H9 (cell line): ENCODE results near the gene KCNE1. TPM values are rescaled to one million over a fixed set of nuclear protein-coding genes. Genes with fewer than 3 reads are reported as not detected.

Source experiments
- DNase-seq: peaks from one replicate; pipeline ENCODE4 v3.0.0-alpha.2; 2017
- H2AFZ ChIP-seq: one replicate; pipeline ENCODE4 v1.6.1; 2013; ENCODE audit warnings: mild to moderate bottlenecking, low read length, control low read depth, moderate library complexity
- H2AK5ac ChIP-seq: 2 replicates; pipeline ENCODE4 v1.6.1; 2013; ENCODE audit warnings: low read length, control low read depth, mixed read lengths; ENCODE audit not compliant: insufficient read length
- H2BK120ac ChIP-seq: one replicate; pipeline ENCODE4 v1.6.1; 2013; ENCODE audit warnings: low read depth, mild to moderate bottlenecking, low read length, control low read depth, inconsistent platforms; ENCODE audit not compliant: poor library complexity, severe bottlenecking
- H2BK12ac ChIP-seq: 2 replicates; pipeline ENCODE4 v1.6.1; 2013; ENCODE audit warnings: low read length, control low read depth, mixed read lengths, low read depth; ENCODE audit not compliant: insufficient read length
- H2BK15ac ChIP-seq: 2 replicates; pipeline ENCODE4 v1.6.1; 2013; ENCODE audit warnings: low read depth, low read length, control low read depth
- H2BK20ac ChIP-seq: one replicate; pipeline ENCODE4 v1.6.1; 2013; ENCODE audit warnings: low read depth, mild to moderate bottlenecking, low read length, control low read depth, inconsistent platforms; ENCODE audit not compliant: poor library complexity, severe bottlenecking
- H2BK5ac ChIP-seq: 2 replicates; pipeline ENCODE4 v1.6.1; 2013; ENCODE audit warnings: low read length, control low read depth, mixed read lengths; ENCODE audit not compliant: insufficient read length
- H3K14ac ChIP-seq: 2 replicates; pipeline ENCODE4 v1.6.1; 2013; ENCODE audit warnings: low read length, control low read depth; ENCODE audit not compliant: insufficient read depth
- H3K18ac ChIP-seq: 2 replicates; pipeline ENCODE4 v1.6.1; 2013; ENCODE audit warnings: low read depth, mild to moderate bottlenecking, mixed read lengths, low read length, control low read depth; ENCODE audit not compliant: insufficient read length
- H3K23ac ChIP-seq: 2 replicates; pipeline ENCODE4 v1.6.1; 2013; ENCODE audit warnings: low read length, control low read depth, mixed read lengths, low read depth; ENCODE audit not compliant: insufficient read length
- H3K23me2 ChIP-seq: 2 replicates; pipeline ENCODE4 v1.6.1; 2013; ENCODE audit warnings: low read depth, mild to moderate bottlenecking, mixed read lengths, low read length, control low read depth; ENCODE audit not compliant: insufficient read length, poor library complexity, severe bottlenecking
- H3K27ac ChIP-seq: 2 replicates; pipeline ENCODE4 v1.5.1; 2013; ENCODE audit warnings: low read length, control low read depth, mixed read lengths, low read depth; ENCODE audit not compliant: insufficient read length
- H3K27me3 ChIP-seq: 2 replicates; pipeline ENCODE4 v1.6.1; 2013; ENCODE audit warnings: low read length, control low read depth, inconsistent platforms; ENCODE audit not compliant: insufficient read depth
- H3K4ac ChIP-seq: 2 replicates; pipeline ENCODE4 v1.6.1; 2013; ENCODE audit warnings: low read depth, mild to moderate bottlenecking, control low read depth, inconsistent platforms, low read length, moderate library complexity
- H3K4me1 ChIP-seq: 2 replicates; pipeline ENCODE4 v1.6.1; 2013; ENCODE audit warnings: low read length, control low read depth, inconsistent platforms; ENCODE audit not compliant: insufficient read depth
- H3K4me2 ChIP-seq: 2 replicates; pipeline ENCODE4 v1.6.1; 2013; ENCODE audit warnings: low read length, control low read depth, mixed read lengths; ENCODE audit not compliant: insufficient read length, insufficient read depth
- H3K56ac ChIP-seq: 2 replicates; pipeline ENCODE4 v1.6.1; 2013; ENCODE audit warnings: low read depth, mild to moderate bottlenecking, mixed read lengths, low read length, control low read depth; ENCODE audit not compliant: insufficient read length
- H3K79me1 ChIP-seq: 2 replicates; pipeline ENCODE4 v1.6.1; 2013; ENCODE audit warnings: low read depth, mild to moderate bottlenecking, moderate library complexity, low read length, control low read depth, inconsistent platforms; ENCODE audit not compliant: insufficient read depth, poor library complexity, severe bottlenecking
- H3K79me2 ChIP-seq: 2 replicates; pipeline ENCODE4 v1.6.1; 2013; ENCODE audit warnings: low read length, control low read depth, inconsistent platforms; ENCODE audit not compliant: insufficient read depth
- H3K9ac ChIP-seq: 2 replicates; pipeline ENCODE4 v1.6.1; 2013; ENCODE audit warnings: low read length, control low read depth, mixed read lengths; ENCODE audit not compliant: insufficient read length; ENCODE audit errors: extremely low read depth
- H3K9me3 ChIP-seq: one replicate; pipeline ENCODE4 v1.6.1; 2013; ENCODE audit warnings: low read depth, low read length, inconsistent platforms; ENCODE audit not compliant: control insufficient read depth
- H3T11ph ChIP-seq: one replicate; pipeline ENCODE4 v1.6.1; 2013; ENCODE audit warnings: mild to moderate bottlenecking, low read length, control low read depth, inconsistent platforms
- H4K20me1 ChIP-seq: one replicate; pipeline ENCODE4 v1.6.1; 2013; ENCODE audit not compliant: control insufficient read depth, insufficient read length, insufficient read depth
- H4K5ac ChIP-seq: 2 replicates; pipeline ENCODE4 v1.6.1; 2013; ENCODE audit warnings: low read depth, mild to moderate bottlenecking, mixed read lengths, low read length, control low read depth; ENCODE audit not compliant: insufficient read length
- H4K8ac ChIP-seq: replicated peaks from 2 replicates; pipeline ENCODE4 v1.6.1; 2013; ENCODE audit warnings: low read length, control low read depth, mixed read lengths, low read depth; ENCODE audit not compliant: insufficient read length
- H4K91ac ChIP-seq: 2 replicates; pipeline ENCODE4 v1.6.1; 2013; ENCODE audit warnings: low read depth, mild to moderate bottlenecking, moderate library complexity, mixed read lengths, low read length, control low read depth; ENCODE audit not compliant: insufficient read length
- H3K27ac Mint-ChIP-seq, 3 experiments: 2 replicates in 2 of 3; 3 replicates in 1 of 3; pipeline ENCODE4 v1.8.0; 2020 to 2021; ENCODE audit warnings: mixed read lengths in 3 of 3, mild to moderate bottlenecking in 1 of 3, moderate library complexity in 1 of 3
- H3K27me3 Mint-ChIP-seq: 2 replicates; pipeline ENCODE4 v1.8.0; 2021; ENCODE audit warnings: low read depth, mild to moderate bottlenecking, moderate library complexity, mixed read lengths
- H3K36me3 Mint-ChIP-seq, 3 experiments: 2 replicates in 2 of 3; 3 replicates in 1 of 3; pipeline ENCODE4 v1.8.0; 2020 to 2021; ENCODE audit warnings: low read depth in 3 of 3, mixed read lengths in 3 of 3; ENCODE audit not compliant: insufficient read depth in 1 of 3
- H3K4me1 Mint-ChIP-seq, 2 experiments: 2 replicates each; pipeline ENCODE4 v1.8.0; 2020; ENCODE audit warnings: mixed read lengths in 2 of 2
- H3K4me3 Mint-ChIP-seq, 2 experiments: 2 replicates in 1 of 2; 3 replicates in 1 of 2; pipeline ENCODE4 v1.8.0; 2020 to 2021; ENCODE audit warnings: mild to moderate bottlenecking in 2 of 2, mixed read lengths in 2 of 2, moderate library complexity in 1 of 2
- H3K9me3 Mint-ChIP-seq, 2 experiments: 2 replicates in 1 of 2; 3 replicates in 1 of 2; pipeline ENCODE4 v1.8.0; 2020; ENCODE audit warnings: mild to moderate bottlenecking in 2 of 2, mixed read lengths in 2 of 2, moderate library complexity in 1 of 2
- CTCF ChIP-seq: fragments of 200-600 bp; sonication (generic); conservative IDR thresholded peaks from 3 replicates; pipeline ENCODE4 v1.8.0; 2021; ENCODE audit warnings: antibody characterized with exemption, mild to moderate bottlenecking
- WGBS: extraction: QIAGEN DNeasy Blood & Tissue Kit; methylation state at CpG from one replicate; pipeline ENCODE4 v1.1.7; 2013; ENCODE audit warnings: missing lambda C conversion rate, low lambda C conversion rate, mixed read lengths; ENCODE audit not compliant: insufficient read length; ENCODE audit errors: extremely low coverage; 5-methylcytosine and 5-hydroxymethylcytosine counted together
- total RNA-seq: library from RNA; stranded (reverse); gene quantifications from 2 replicates; pipeline ENCODE4 v1.2.1, GENCODE V29; 2021

KCNE1 gene
- total RNA-seq, 1 experiment from 2014 or later, result 0.28 TPM

- no peaks in the 10 kb centered on the region for H3K36me3 Mint-ChIP-seq
- no peak for TF ChIP-seq CTCF
- Histone ChIP-seq H3K27me3 (no peaks in the 10 kb centered on the region), H2BK12ac (no peak overlapping the region), H3K79me2 (no peaks in the 10 kb centered on the region), H2BK120ac (no peak overlapping the region), H3K23me2 (no peaks in the 10 kb centered on the region), H3K9me3 (no peaks in the 10 kb centered on the region), H3K4ac (no peak overlapping the region), H3T11ph (no peak overlapping the region), H2AK5ac (no peak overlapping the region), H3K9ac (no peak overlapping the region), H3K79me1 (no peaks in the 10 kb centered on the region), H2AFZ (no peak overlapping the region), H4K8ac (no peak overlapping the region), H3K27ac (no peak overlapping the region), H4K20me1 (no peaks in the 10 kb centered on the region), H2BK5ac (no peak overlapping the region), H2BK20ac (no peak overlapping the region), H4K5ac (no peak overlapping the region), H2BK15ac (no peak overlapping the region), H3K23ac (no peak overlapping the region), H3K4me1 (peaks cover 4% of the 10 kb centered on the region), H3K14ac (no peak overlapping the region), H3K18ac (no peak overlapping the region), H3K56ac (no peak overlapping the region), H3K4me2 (no peak overlapping the region), H4K91ac (no peak overlapping the region)
- H3K27me3 Mint-ChIP-seq, result peaks cover 6% of the 10 kb centered on the region
- peaks cover 67 to 71% of the 10 kb centered on the region in 2 experiments for H3K4me1 Mint-ChIP-seq
- no peak for DNase-seq
- H3K27ac Mint-ChIP-seq, result no peak overlapping the region
- H3K9me3 Mint-ChIP-seq, result no peaks in the 10 kb centered on the region; a peak in 1 of 5 replicates
- WGBS, result no CpG with 5 or more reads among the region's 6 CpGs
- H3K4me3 Mint-ChIP-seq, result no peak overlapping the region
These were observed 10.3 kb upstream of the KCNE1 start for GRCh38 chr21:34522284-34522683.
